ENCODE results near the gene TMEM238. TPM values are rescaled to one million over a fixed set of nuclear protein-coding genes. Genes with fewer than 3 reads are reported as not detected.
A peak's percentile ranks its signal among the peaks of the same experiment; 100 is the strongest.
"Not testable (repeated sequence)": the region's sequence is repeated elsewhere in the genome, so short reads cannot be mapped to it uniquely, and the experiment has no call there.

Gene TMEM238
- total RNA-seq, 3 donors from 2014 or later (not counting 1 experiment from before 2014, with no cell fraction given): 2.9 to 5.1 (median 4.0) TPM

DNA sequence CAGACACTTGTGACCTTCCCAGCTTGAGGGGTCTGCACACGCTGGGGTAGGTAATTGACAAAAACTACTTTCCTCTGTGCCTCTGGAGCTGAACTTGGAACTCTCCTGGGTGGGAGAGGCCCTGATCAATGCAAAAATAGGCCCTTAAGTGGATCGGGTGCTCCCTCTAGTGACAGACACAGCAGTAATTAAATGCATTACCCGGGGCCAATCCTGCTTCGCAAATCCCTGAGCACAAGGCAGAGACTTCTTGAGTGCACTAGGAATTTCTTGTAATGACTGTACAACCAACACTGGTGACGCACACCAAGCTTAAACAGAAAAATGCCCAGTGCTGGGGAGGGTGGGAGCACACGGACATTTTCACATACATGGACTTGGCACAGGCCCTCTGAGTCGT, 34.1 kb upstream of the TMEM238 start:
- H3K27ac Mint-ChIP-seq: no peak overlapping the region
- Histone ChIP-seq H3K36me3 (ENCODE audit: control insufficient read depth, insufficient read depth, low read length) (no peaks in the 10 kb centered on the region), H3K4me3 (ENCODE audit: low read length) (no peak overlapping the region), H3K9me3 (ENCODE audit: control insufficient read depth, insufficient read depth, low read length) (no peaks in the 10 kb centered on the region), H3K27me3 (ENCODE audit: control insufficient read depth, insufficient read depth, low read length) (peaks cover 3% of the 10 kb centered on the region), H3K27ac (ENCODE audit: low read length) (no peak overlapping the region), H3K4me1 (ENCODE audit: control insufficient read depth, insufficient read depth, low read length) (peaks cover 9% of the 10 kb centered on the region)
- intact Hi-C loops (cut with micrococcal nuclease): loop anchor here (1.0 to 5.0 kb wide), 5 partner anchors 116 to 536 kb away; no protein-coding TSS in a partner anchor
- TF ChIP-seq, protein P1, sequence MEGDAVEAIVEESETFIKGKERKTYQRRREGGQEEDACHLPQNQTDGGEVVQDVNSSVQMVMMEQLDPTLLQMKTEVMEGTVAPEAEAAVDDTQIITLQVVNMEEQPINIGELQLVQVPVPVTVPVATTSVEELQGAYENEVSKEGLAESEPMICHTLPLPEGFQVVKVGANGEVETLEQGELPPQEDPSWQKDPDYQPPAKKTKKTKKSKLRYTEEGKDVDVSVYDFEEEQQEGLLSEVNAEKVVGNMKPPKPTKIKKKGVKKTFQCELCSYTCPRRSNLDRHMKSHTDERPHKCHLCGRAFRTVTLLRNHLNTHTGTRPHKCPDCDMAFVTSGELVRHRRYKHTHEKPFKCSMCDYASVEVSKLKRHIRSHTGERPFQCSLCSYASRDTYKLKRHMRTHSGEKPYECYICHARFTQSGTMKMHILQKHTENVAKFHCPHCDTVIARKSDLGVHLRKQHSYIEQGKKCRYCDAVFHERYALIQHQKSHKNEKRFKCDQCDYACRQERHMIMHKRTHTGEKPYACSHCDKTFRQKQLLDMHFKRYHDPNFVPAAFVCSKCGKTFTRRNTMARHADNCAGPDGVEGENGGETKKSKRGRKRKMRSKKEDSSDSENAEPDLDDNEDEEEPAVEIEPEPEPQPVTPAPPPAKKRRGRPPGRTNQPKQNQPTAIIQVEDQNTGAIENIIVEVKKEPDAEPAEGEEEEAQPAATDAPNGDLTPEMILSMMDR (IDR thresholded peaks at IDR 0.05): peak; percentile 46
- H3K4me3 Mint-ChIP-seq: no peak overlapping the region
- H3K9me3 Mint-ChIP-seq: no peaks in the 10 kb centered on the region
- H3K36me3 Mint-ChIP-seq: no peaks in the 10 kb centered on the region
- DNase-seq: peak in 1 of 2 donors; percentile 82
- WGBS (ENCODE audit: insufficient coverage): 43% methylated on average over 7 of the region's 7 CpGs
- peaks cover 5 to 6% of the 10 kb centered on the region in 2 donors for H3K4me1 Mint-ChIP-seq
- peaks cover 1 to 6% of the 10 kb centered on the region in 2 donors for H3K27me3 Mint-ChIP-seq (ENCODE audit: low read depth in 2 of 2)
- peak; percentile 53 to 75 (median 59) for ATAC-seq

DNA sequence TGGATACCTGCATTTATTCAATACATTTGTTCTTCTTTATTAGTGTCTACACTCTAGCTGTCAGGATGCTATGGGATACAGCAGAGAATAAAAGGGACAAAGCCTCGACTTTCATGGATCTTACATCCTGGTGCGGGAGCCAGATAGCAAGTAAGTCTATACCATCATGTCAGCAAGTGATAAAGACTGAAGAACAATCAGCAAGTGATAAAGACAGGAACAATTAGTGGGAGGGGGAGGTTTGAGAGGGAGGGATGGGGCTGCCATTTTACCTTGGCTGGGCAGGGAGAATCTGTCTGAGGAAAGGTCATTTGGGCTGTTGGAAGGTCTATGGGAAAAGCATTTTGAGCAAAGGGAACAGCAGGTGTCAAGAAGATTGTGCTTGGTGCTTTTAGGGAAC, 26.1 kb upstream of the TMEM238 start:
- TF ChIP-seq, protein P1 (IDR thresholded peaks at IDR 0.05): no peak
- Mint-ChIP-seq H3K27ac (no peak overlapping the region), H3K9me3 (no peaks in the 10 kb centered on the region), H3K27me3 (ENCODE audit: low read depth in 2 of 2) (no peaks in the 10 kb centered on the region), H3K4me1 (peaks cover 25 to 28% of the 10 kb centered on the region in 2 donors), H3K36me3 (no peaks in the 10 kb centered on the region), H3K4me3 (peak overlapping the region; percentile 4)
- Histone ChIP-seq H3K27ac (ENCODE audit: low read length) (no peak overlapping the region), H3K36me3 (ENCODE audit: control insufficient read depth, insufficient read depth, low read length) (peaks cover 4% of the 10 kb centered on the region), H3K4me1 (ENCODE audit: control insufficient read depth, insufficient read depth, low read length) (peaks cover 24% of the 10 kb centered on the region), H3K27me3 (ENCODE audit: control insufficient read depth, insufficient read depth, low read length) (no peaks in the 10 kb centered on the region), H3K9me3 (ENCODE audit: control insufficient read depth, insufficient read depth, low read length) (peaks cover 4% of the 10 kb centered on the region), H3K4me3 (ENCODE audit: low read length) (no peak overlapping the region)
- ATAC-seq (no peak), DNase-seq (no peak)
- intact Hi-C loops (cut with micrococcal nuclease): no loop called here
- 97% methylated on average over 2 of the region's 2 CpGs for WGBS (ENCODE audit: insufficient coverage)

DNA sequence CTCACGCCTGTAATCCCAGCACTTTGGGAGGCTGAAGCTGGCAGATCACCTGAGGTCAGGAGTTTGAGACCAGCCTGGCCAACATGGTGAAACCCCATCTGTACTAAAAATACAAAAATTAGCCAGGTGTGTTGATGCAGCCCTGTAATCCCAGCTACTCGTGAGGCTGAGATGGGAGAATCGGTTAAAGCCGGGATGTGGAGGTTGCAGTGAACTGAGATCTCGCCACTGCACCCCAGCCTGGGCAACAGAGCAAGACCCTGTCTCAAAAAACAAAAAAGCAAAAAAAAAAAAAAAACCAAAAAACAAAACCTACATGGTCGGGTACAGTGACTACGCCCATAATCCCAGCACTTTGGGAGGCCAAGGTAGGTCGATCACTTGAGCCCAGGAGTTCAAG, 25.1 kb upstream of the TMEM238 start:
- H3K36me3 Mint-ChIP-seq; ATAC-seq; H3K27me3 Mint-ChIP-seq (ENCODE audit: low read depth in 2 of 2); DNase-seq; H3K27me3 ChIP-seq (ENCODE audit: control insufficient read depth, insufficient read depth, low read length); H3K9me3 Mint-ChIP-seq; H3K9me3 ChIP-seq (ENCODE audit: control insufficient read depth, insufficient read depth, low read length); H3K36me3 ChIP-seq (ENCODE audit: control insufficient read depth, insufficient read depth, low read length); H3K4me3 ChIP-seq (ENCODE audit: low read length); H3K27ac ChIP-seq (ENCODE audit: low read length): not testable (repeated sequence)
- intact Hi-C loops (cut with micrococcal nuclease): loop anchor here (2.0 kb wide), 2 partner anchors 24 to 70 kb away; partner anchors contain the start of genes KMT5C, RPL28 and TMEM238
- H3K4me1 ChIP-seq (ENCODE audit: control insufficient read depth, insufficient read depth, low read length): peaks cover 24% of the 10 kb centered on the region
- peak overlapping the region; percentile 26 for H3K4me3 Mint-ChIP-seq
- peaks cover 25 to 28% of the 10 kb centered on the region in 2 donors for H3K4me1 Mint-ChIP-seq
- 98% methylated on average over 8 of the region's 8 CpGs for WGBS (ENCODE audit: insufficient coverage)
- peak overlapping the region; percentile 99 to 100 for H3K27ac Mint-ChIP-seq

DNA sequence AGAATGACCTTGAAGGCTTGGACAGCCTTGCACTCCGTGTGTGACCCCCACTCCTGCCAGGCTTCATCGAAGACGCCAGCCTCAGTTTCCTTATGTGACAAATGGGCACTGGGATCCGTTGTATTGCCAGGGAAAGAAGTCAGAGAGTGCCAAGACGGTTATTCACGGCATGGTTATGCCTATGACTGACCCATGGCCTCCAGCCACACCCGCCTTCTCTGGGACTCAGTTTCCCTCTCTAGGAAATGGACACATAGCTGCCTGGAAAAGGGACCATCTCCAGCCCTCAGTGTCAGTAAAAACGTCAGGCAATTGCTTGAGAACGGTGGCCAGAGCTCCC, 24.4 kb upstream of the TMEM238 start:
- TF ChIP-seq, protein P1 (IDR thresholded peaks at IDR 0.05): no peak
- Mint-ChIP-seq H3K36me3 (no peaks in the 10 kb centered on the region), H3K27ac (peak overlapping the region; percentile 99 to 100), H3K9me3 (no peaks in the 10 kb centered on the region), H3K27me3 (ENCODE audit: low read depth in 2 of 2) (no peaks in the 10 kb centered on the region), H3K4me1 (peaks cover 25 to 28% of the 10 kb centered on the region in 2 donors), H3K4me3 (peak overlapping the region; percentile 98)
- ATAC-seq (no peak), DNase-seq (no peak)
- peak overlapping the region; percentile 99 for H3K27ac ChIP-seq (ENCODE audit: low read length)
- H3K9me3 ChIP-seq (ENCODE audit: control insufficient read depth, insufficient read depth, low read length): peaks cover 4% of the 10 kb centered on the region
- 72% methylated on average over 9 of the region's 9 CpGs for WGBS (ENCODE audit: insufficient coverage)
- no peaks in the 10 kb centered on the region for H3K27me3 ChIP-seq (ENCODE audit: control insufficient read depth, insufficient read depth, low read length)
- peaks cover 9% of the 10 kb centered on the region for H3K36me3 ChIP-seq (ENCODE audit: control insufficient read depth, insufficient read depth, low read length)
- intact Hi-C loops (cut with micrococcal nuclease): loop anchor here (2.0 kb wide), 2 partner anchors 24 to 70 kb away; partner anchors contain the start of genes KMT5C, RPL28 and TMEM238
- peaks cover 24% of the 10 kb centered on the region for H3K4me1 ChIP-seq (ENCODE audit: control insufficient read depth, insufficient read depth, low read length)
- peak overlapping the region; percentile 47 for H3K4me3 ChIP-seq (ENCODE audit: low read length)
